ENCODE measurements around the gene ARMC8. TPM values are rescaled to one million over a fixed set of nuclear protein-coding genes. Genes with fewer than 3 reads are reported as not detected.

The ARMC8 gene
- total RNA-seq, 2 experiments from 2014 or later: 48.8 to 57.1 TPM

GRCh38 chr3:138245026-138245425 is 57.9 kb downstream of the ARMC8 start:
- TF ChIP-seq CTCF (conservative IDR thresholded peaks at IDR 0.05; ENCODE audit: low read length) (no peak), EZH2phosphoT487 (IDR thresholded peaks at IDR 0.05; ENCODE audit: borderline replicate concordance, low read depth, low read length) (no peak)
- H2AFZ ChIP-seq (ENCODE audit: low read length): no peak overlapping the region
- no peaks in the 10 kb centered on the region for H3K9me3 ChIP-seq (ENCODE audit: low read length)
- no peaks in the 10 kb centered on the region for H4K20me1 ChIP-seq (ENCODE audit: insufficient read depth, low read length)
- H3K4me3 ChIP-seq (ENCODE audit: low read depth, low read length, poor library complexity, severe bottlenecking): no peak overlapping the region
- no peaks in the 10 kb centered on the region for H3K9me2 ChIP-seq (ENCODE audit: insufficient read depth, low read length)
- H3K4me1 ChIP-seq (ENCODE audit: insufficient read depth, low read length, poor library complexity, severe bottlenecking): no peaks in the 10 kb centered on the region
- intact Hi-C loops (cut with micrococcal nuclease; ENCODE audit: unreplicated experiment): no loop called here
- H3K27ac ChIP-seq (ENCODE audit: low read depth, low read length, poor library complexity, severe bottlenecking): no peak overlapping the region
- peaks cover 79% of the 10 kb centered on the region for H3K36me3 ChIP-seq (ENCODE audit: insufficient read depth, low read length)
- CTCF ChIA-PET (ENCODE audit: unreplicated experiment): no interaction called here
- no TSS peak for BruUV-seq (replicated peaks)
- H3K79me2 ChIP-seq (ENCODE audit: insufficient read depth, low read depth, low read length): no peaks in the 10 kb centered on the region
- no peak overlapping the region for H3K4me2 ChIP-seq (ENCODE audit: low read length)
- no peak for DNase-seq (ENCODE audit: low spot score)
- POLR2A ChIA-PET: interaction anchor here (0.8 kb wide), 1 partner anchor 52 kb away, joined by 5 read pairs; no protein-coding TSS in a partner anchor

GRCh38 chr3:138249636-138250035 is 62.5 kb downstream of the ARMC8 start:
- Histone ChIP-seq H4K20me1 (ENCODE audit: insufficient read depth, low read length) (no peaks in the 10 kb centered on the region), H3K4me2 (ENCODE audit: low read length) (no peak overlapping the region), H3K36me3 (ENCODE audit: insufficient read depth, low read length) (peaks cover 41% of the 10 kb centered on the region), H2AFZ (ENCODE audit: low read length) (no peak overlapping the region), H3K9me2 (ENCODE audit: insufficient read depth, low read length) (no peaks in the 10 kb centered on the region), H3K4me3 (ENCODE audit: low read depth, low read length, poor library complexity, severe bottlenecking) (no peak overlapping the region), H3K27ac (ENCODE audit: low read depth, low read length, poor library complexity, severe bottlenecking) (no peak overlapping the region), H3K4me1 (ENCODE audit: insufficient read depth, low read length, poor library complexity, severe bottlenecking) (no peaks in the 10 kb centered on the region), H3K79me2 (ENCODE audit: insufficient read depth, low read depth, low read length) (no peaks in the 10 kb centered on the region), H3K9me3 (ENCODE audit: low read length) (no peaks in the 10 kb centered on the region)
- TF ChIP-seq CTCF (conservative IDR thresholded peaks at IDR 0.05; ENCODE audit: low read length) (no peak), EZH2phosphoT487 (IDR thresholded peaks at IDR 0.05; ENCODE audit: borderline replicate concordance, low read depth, low read length) (no peak)
- intact Hi-C loops (cut with micrococcal nuclease; ENCODE audit: unreplicated experiment): no loop called here
- POLR2A ChIA-PET: interaction anchor here (0.5 to 0.6 kb wide), 2 partner anchors 119 to 527 kb away, joined by 3 to 7 read pairs; no protein-coding TSS in a partner anchor
- no peak for DNase-seq (ENCODE audit: low spot score)
- CTCF ChIA-PET (ENCODE audit: unreplicated experiment): no interaction called here
- no TSS peak for BruUV-seq (replicated peaks)

GRCh38 chr3:138253609-138254008 is 66.5 kb downstream of the ARMC8 start:
- no TSS peak for BruUV-seq (replicated peaks)
- H3K79me2 ChIP-seq (ENCODE audit: insufficient read depth, low read depth, low read length): no peaks in the 10 kb centered on the region
- H3K4me2 ChIP-seq (ENCODE audit: low read length): no peak overlapping the region
- intact Hi-C loops (cut with micrococcal nuclease; ENCODE audit: unreplicated experiment): no loop called here
- no peak overlapping the region for H2AFZ ChIP-seq (ENCODE audit: low read length)
- H3K9me2 ChIP-seq (ENCODE audit: insufficient read depth, low read length): no peaks in the 10 kb centered on the region
- no peak for DNase-seq (ENCODE audit: low spot score)
- H4K20me1 ChIP-seq (ENCODE audit: insufficient read depth, low read length): no peaks in the 10 kb centered on the region
- no peak overlapping the region for H3K27ac ChIP-seq (ENCODE audit: low read depth, low read length, poor library complexity, severe bottlenecking)
- CTCF ChIA-PET (ENCODE audit: unreplicated experiment): no interaction called here
- H3K36me3 ChIP-seq (ENCODE audit: insufficient read depth, low read length): peaks cover 6% of the 10 kb centered on the region
- TF ChIP-seq EZH2phosphoT487 (IDR thresholded peaks at IDR 0.05; ENCODE audit: borderline replicate concordance, low read depth, low read length) (no peak), CTCF (conservative IDR thresholded peaks at IDR 0.05; ENCODE audit: low read length) (no peak)
- POLR2A ChIA-PET: interaction anchor here (0.5 to 1.1 kb wide), 3 partner anchors 9 to 605 kb away, joined by 3 to 5 read pairs (median 4); no protein-coding TSS in a partner anchor
- H3K4me1 ChIP-seq (ENCODE audit: insufficient read depth, low read length, poor library complexity, severe bottlenecking): no peaks in the 10 kb centered on the region
- no peaks in the 10 kb centered on the region for H3K9me3 ChIP-seq (ENCODE audit: low read length)
- H3K4me3 ChIP-seq (ENCODE audit: low read depth, low read length, poor library complexity, severe bottlenecking): no peak overlapping the region
